Activated B cell treated with CpG ODN at 0.5 μM for 24 hours (primary cell): ENCODE results near the gene PGM2. TPM values are rescaled to one million over a fixed set of nuclear protein-coding genes. Genes with fewer than 3 reads are reported as not detected.

Experiments used
- ATAC-seq: fragments of 200-7000 bp; cut with Tn5 transposase; one replicate; pipeline ENCODE4 v1.10.0; 2021; ENCODE audit warnings: low read depth, mild to moderate bottlenecking, moderate library complexity
- CTCF ChIA-PET: fragments of 350-600 bp; sonication (Branson Sonifier 250); formaldehyde crosslinking; loops from one replicate; lab custom pipeline; 2021; ENCODE audit warnings: antibody characterized with exemption; lab: Charles Lee
- POLR2A ChIA-PET: fragments of 350-600 bp; sonication (Branson Sonifier 250); formaldehyde crosslinking; loops from one replicate; lab custom pipeline; 2021; ENCODE audit warnings: antibody characterized with exemption; lab: Charles Lee
- DNase-seq: peaks from one replicate; pipeline ENCODE4 v3.0.0; 2022
- H3K27ac Mint-ChIP-seq: one replicate; pipeline ENCODE4 v1.8.0; 2020; ENCODE audit warnings: mixed read lengths
- H3K27me3 Mint-ChIP-seq: one replicate; pipeline ENCODE4 v1.8.0; 2021; ENCODE audit warnings: mixed read lengths
- H3K36me3 Mint-ChIP-seq: one replicate; pipeline ENCODE4 v1.8.0; 2021; ENCODE audit warnings: low read depth, mixed read lengths
- H3K4me1 Mint-ChIP-seq: one replicate; pipeline ENCODE4 v1.8.0; 2021; ENCODE audit warnings: mixed read lengths
- H3K4me3 Mint-ChIP-seq: one replicate; pipeline ENCODE4 v1.8.0; 2020; ENCODE audit warnings: mild to moderate bottlenecking, mixed read lengths
- H3K9me3 Mint-ChIP-seq: one replicate; pipeline ENCODE4 v1.8.0; 2020; ENCODE audit warnings: mixed read lengths
- intact Hi-C: fragments of 100-400 bp; cut with micrococcal nuclease; formaldehyde crosslinking; loops from one replicate; pipeline ENCODE4 v1.15.1; 2024
- total RNA-seq: library from RNA; stranded (reverse); gene quantifications from 2 replicates; pipeline ENCODE4 v1.2.3, GENCODE V29; 2022
- TF ChIP-seq, protein P1 (sequence below): fragments of 200-600 bp; IDR thresholded peaks from one replicate; pipeline ENCODE4 v1.8.0; 2022; ENCODE audit warnings: antibody characterized with exemption, mild to moderate bottlenecking

Gene PGM2
- total RNA-seq, 1 donor from 2014 or later = 26.4 TPM

DNA sequence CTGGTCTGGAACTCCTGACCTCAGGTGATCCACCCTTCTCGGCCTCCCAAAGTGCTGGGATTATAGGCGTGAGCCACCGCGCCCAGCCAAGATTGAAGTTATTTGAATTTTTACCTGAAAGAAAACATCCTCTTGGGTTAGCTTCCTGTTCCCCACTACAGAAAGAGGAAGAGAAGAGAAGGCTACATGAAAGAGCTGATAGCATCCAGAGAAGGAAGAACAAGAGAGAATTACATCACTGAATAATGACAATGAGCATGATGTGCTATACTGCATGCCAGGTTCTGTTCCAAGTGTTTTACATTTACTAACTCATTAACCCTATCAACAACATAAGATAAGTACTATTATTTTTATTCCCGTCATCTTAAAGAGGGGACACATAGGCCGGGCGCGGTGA, 52.9 kb downstream of the PGM2 start:
- H3K27me3 Mint-ChIP-seq = peaks cover 2% of the 10 kb centered on the region
- TF ChIP-seq, protein P1, sequence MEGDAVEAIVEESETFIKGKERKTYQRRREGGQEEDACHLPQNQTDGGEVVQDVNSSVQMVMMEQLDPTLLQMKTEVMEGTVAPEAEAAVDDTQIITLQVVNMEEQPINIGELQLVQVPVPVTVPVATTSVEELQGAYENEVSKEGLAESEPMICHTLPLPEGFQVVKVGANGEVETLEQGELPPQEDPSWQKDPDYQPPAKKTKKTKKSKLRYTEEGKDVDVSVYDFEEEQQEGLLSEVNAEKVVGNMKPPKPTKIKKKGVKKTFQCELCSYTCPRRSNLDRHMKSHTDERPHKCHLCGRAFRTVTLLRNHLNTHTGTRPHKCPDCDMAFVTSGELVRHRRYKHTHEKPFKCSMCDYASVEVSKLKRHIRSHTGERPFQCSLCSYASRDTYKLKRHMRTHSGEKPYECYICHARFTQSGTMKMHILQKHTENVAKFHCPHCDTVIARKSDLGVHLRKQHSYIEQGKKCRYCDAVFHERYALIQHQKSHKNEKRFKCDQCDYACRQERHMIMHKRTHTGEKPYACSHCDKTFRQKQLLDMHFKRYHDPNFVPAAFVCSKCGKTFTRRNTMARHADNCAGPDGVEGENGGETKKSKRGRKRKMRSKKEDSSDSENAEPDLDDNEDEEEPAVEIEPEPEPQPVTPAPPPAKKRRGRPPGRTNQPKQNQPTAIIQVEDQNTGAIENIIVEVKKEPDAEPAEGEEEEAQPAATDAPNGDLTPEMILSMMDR = no peak
- no peak for ATAC-seq
- POLR2A ChIA-PET = interaction anchor here (1.2 kb wide), 1 partner anchor 12 kb away, joined by 11 read pairs; the partner anchor contains the start of gene TBC1D1
- CTCF ChIA-PET = no interaction called here
- H3K4me1 Mint-ChIP-seq = peaks cover 12% of the 10 kb centered on the region
- no peaks in the 10 kb centered on the region for H3K36me3 Mint-ChIP-seq
- no peak overlapping the region for H3K27ac Mint-ChIP-seq
- no peak for DNase-seq
- no peak overlapping the region for H3K4me3 Mint-ChIP-seq
- intact Hi-C loops = loop anchor here (1.0 kb wide), 1 partner anchor 11 kb away; no protein-coding TSS in a partner anchor
- H3K9me3 Mint-ChIP-seq = no peaks in the 10 kb centered on the region

DNA sequence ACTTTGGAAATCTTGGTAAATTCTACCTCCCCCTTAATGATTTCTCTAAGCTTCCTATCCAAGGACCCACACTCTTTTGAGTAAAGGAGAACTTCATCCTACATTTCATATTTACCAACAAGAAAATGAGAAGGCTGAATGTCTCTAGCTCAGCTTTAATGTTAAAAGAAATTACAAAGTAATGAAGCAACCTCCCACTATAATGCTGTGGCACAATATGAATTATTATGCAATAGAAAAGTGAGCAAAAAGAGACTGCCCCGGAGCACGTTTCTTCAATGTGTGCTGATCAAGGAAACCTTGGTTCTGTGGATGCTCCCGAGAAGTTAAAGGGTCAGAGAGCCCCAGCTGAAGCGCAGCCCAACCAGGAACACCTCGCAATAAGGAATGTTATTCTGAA, 55.3 kb downstream of the PGM2 start:
- DNase-seq (no peak), ATAC-seq (no peak)
- Mint-ChIP-seq H3K4me3 (no peak overlapping the region), H3K27ac (no peak overlapping the region), H3K36me3 (no peaks in the 10 kb centered on the region), H3K4me1 (peaks cover 14% of the 10 kb centered on the region), H3K27me3 (peaks cover 2% of the 10 kb centered on the region), H3K9me3 (no peaks in the 10 kb centered on the region)
- ChIA-PET POLR2A (interaction anchor here (1.6 kb wide), 1 partner anchor 9 kb away, joined by 9 read pairs; the partner anchor contains the start of gene TBC1D1), CTCF (no interaction called here)
- intact Hi-C loops = no loop called here
- TF ChIP-seq, protein P1 = no peak

GRCh38 chr4:37882665-37883296, 56.3 kb downstream of the PGM2 start:
- POLR2A ChIA-PET = interaction anchor here (1.6 kb wide), 1 partner anchor 8 kb away, joined by 9 read pairs; the partner anchor contains the start of gene TBC1D1

DNA sequence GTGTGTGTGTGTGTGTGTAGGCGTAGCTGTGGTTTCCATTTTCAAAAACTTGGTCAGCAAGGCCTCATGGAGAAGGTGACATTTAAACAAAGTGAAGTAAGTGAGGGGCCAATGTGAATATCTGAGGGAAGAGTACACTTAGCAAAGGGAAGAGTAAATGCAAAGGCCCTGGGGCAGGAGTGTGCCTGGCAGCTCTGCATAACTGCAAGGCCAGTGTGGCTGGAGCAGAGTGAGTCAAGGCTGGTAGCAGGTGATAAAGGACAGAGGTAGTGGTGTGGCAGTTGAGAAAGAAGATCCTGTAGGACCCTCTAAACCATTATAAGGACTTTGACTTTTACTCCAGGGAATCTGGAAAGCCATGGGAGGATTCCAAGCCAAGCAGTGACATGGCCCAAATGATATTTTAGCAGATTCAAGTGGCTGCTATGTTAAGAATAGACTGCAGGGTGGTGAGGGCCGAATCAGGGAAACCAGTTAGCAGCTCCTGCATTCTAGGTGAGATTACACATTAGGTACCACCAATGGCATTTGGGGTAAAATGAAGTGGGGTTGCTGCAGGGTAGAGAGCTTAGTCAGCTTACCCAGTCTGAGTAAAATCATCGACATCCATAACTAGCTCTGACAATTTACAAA, 58.5 kb downstream of the PGM2 start:
- CTCF ChIA-PET = no interaction called here
- no peak for ATAC-seq

More at GRCh38 chr4:37882665-37883296, 56.3 kb downstream of the PGM2 start:
- no peak overlapping the region for H3K4me3 Mint-ChIP-seq
- intact Hi-C loops = no loop called here
- H3K36me3 Mint-ChIP-seq = no peaks in the 10 kb centered on the region
- TF ChIP-seq, protein P1 = no peak
- ATAC-seq (no peak), DNase-seq (no peak)
- H3K27me3 Mint-ChIP-seq = peaks cover 2% of the 10 kb centered on the region
- H3K4me1 Mint-ChIP-seq = peaks cover 14% of the 10 kb centered on the region
- H3K9me3 Mint-ChIP-seq = no peaks in the 10 kb centered on the region
- CTCF ChIA-PET = no interaction called here
- no peak overlapping the region for H3K27ac Mint-ChIP-seq

DNA sequence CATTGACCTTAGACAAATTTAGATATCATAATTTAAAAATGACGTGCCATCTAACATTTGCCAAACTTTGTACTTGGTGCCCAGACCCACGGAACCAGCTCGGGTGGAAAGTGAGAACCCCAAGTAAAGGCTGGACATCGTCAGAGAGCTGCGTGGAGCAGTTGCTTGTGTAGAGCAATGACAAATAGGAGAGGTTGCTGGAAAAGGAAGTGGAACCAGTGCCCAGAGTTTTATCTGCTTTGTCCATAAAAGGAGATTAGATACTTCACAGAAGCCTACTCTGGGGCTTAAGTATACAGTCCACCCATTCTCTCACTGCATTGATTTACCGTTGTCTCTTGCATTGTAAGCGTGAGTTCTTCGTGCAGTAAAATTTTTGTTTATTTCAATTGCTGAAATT, 59.0 kb downstream of the PGM2 start:
- CTCF ChIA-PET = no interaction called here
- Mint-ChIP-seq H3K9me3 (no peaks in the 10 kb centered on the region), H3K4me3 (no peak overlapping the region), H3K36me3 (no peaks in the 10 kb centered on the region), H3K27ac (no peak overlapping the region), H3K27me3 (peaks cover 2% of the 10 kb centered on the region), H3K4me1 (peaks cover 12% of the 10 kb centered on the region)
- DNase-seq (no peak), ATAC-seq (no peak)
- POLR2A ChIA-PET = no interaction called here
- intact Hi-C loops = no loop called here
- TF ChIP-seq, protein P1 = no peak

More for the DNA sequence above, 58.5 kb downstream of the PGM2 start:
- POLR2A ChIA-PET = no interaction called here
- Mint-ChIP-seq H3K9me3 (no peaks in the 10 kb centered on the region), H3K27ac (no peak overlapping the region), H3K27me3 (peaks cover 2% of the 10 kb centered on the region), H3K4me3 (no peak overlapping the region), H3K36me3 (no peaks in the 10 kb centered on the region), H3K4me1 (peaks cover 11% of the 10 kb centered on the region)
- TF ChIP-seq, protein P1 = no peak
- intact Hi-C loops = no loop called here
- DNase-seq = no peak
